ENCODE data around the gene NDUFS2.

GRCh38 chr1:161198897-161199431 is 3.2 kb upstream of the NDUFS2 start, which contains the start of gene ADAMTS4:
- TF ChIP-seq POLR2AphosphoS5 (IDR thresholded peaks at IDR 0.05; ENCODE audit: low read depth, low read length), result peak; percentile 86; the same call in 1 of the 2 replicates
- TF ChIP-seq, protein P1, sequence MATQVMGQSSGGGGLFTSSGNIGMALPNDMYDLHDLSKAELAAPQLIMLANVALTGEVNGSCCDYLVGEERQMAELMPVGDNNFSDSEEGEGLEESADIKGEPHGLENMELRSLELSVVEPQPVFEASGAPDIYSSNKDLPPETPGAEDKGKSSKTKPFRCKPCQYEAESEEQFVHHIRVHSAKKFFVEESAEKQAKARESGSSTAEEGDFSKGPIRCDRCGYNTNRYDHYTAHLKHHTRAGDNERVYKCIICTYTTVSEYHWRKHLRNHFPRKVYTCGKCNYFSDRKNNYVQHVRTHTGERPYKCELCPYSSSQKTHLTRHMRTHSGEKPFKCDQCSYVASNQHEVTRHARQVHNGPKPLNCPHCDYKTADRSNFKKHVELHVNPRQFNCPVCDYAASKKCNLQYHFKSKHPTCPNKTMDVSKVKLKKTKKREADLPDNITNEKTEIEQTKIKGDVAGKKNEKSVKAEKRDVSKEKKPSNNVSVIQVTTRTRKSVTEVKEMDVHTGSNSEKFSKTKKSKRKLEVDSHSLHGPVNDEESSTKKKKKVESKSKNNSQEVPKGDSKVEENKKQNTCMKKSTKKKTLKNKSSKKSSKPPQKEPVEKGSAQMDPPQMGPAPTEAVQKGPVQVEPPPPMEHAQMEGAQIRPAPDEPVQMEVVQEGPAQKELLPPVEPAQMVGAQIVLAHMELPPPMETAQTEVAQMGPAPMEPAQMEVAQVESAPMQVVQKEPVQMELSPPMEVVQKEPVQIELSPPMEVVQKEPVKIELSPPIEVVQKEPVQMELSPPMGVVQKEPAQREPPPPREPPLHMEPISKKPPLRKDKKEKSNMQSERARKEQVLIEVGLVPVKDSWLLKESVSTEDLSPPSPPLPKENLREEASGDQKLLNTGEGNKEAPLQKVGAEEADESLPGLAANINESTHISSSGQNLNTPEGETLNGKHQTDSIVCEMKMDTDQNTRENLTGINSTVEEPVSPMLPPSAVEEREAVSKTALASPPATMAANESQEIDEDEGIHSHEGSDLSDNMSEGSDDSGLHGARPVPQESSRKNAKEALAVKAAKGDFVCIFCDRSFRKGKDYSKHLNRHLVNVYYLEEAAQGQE (IDR thresholded peaks at IDR 0.05; ENCODE audit: insufficient read depth in 1 of 2, low read depth in 2 of 2, low read length in 2 of 2), result no peak
- 0 out of 2 replicates have a peak, but pooled peaks have one; percentile 10 for TF ChIP-seq TAF1 (IDR thresholded peaks at IDR 0.05; ENCODE audit: borderline replicate concordance, insufficient read depth, low read length)

Measured in PFSK-1 (cell line).